CD4-positive, alpha-beta T cell (primary cell): ENCODE results near the gene TFEC. TPM values are rescaled to one million over a fixed set of nuclear protein-coding genes. Genes with fewer than 3 reads are reported as not detected.

Experiments used
- ATAC-seq: fragments of 200-7000 bp; cut with Tn5 transposase; one replicate; pipeline ENCODE4 v1.10.0; 2022; ENCODE audit warnings: mild to moderate bottlenecking; ENCODE audit not compliant: poor library complexity
- CTCF ChIA-PET: fragments of 350-600 bp; sonication (Branson Sonifier 250); formaldehyde crosslinking; loops from one replicate; lab custom pipeline; 2021; ENCODE audit warnings: antibody characterized with exemption, inconsistent platforms; lab: Charles Lee
- POLR2A ChIA-PET: fragments of 350-600 bp; sonication (Branson Sonifier 250); formaldehyde crosslinking; loops from one replicate; lab custom pipeline; 2021; ENCODE audit warnings: antibody characterized with exemption, inconsistent platforms; lab: Charles Lee
- DNase-seq, 14 experiments: peaks; one replicate each; pipeline ENCODE4 v3.0.0-alpha.2; 2013 to 2020; ENCODE audit warnings: mixed read lengths in 2 of 14
- H3K27ac ChIP-seq, 2 donors: one replicate each; pipeline versions ENCODE4 v1.5.1 to v1.7.0; 2013; ENCODE audit warnings: low read length in 2 of 2, low read depth in 1 of 2, mild to moderate bottlenecking in 1 of 2
- H3K27me3 ChIP-seq, 2 experiments: 1 replicate in 1 of 2; 2 replicates in 1 of 2; pipeline versions ENCODE4 v1.6.1 to v1.7.0; 2013; ENCODE audit warnings: low read length in 2 of 2, control low read depth in 1 of 2, mild to moderate bottlenecking in 1 of 2, moderate library complexity in 1 of 2; ENCODE audit not compliant: insufficient read depth in 2 of 2, control insufficient read depth in 1 of 2
- H3K36me3 ChIP-seq: one replicate; pipeline ENCODE4 v1.6.1; 2013; ENCODE audit warnings: low read length, control low read depth; ENCODE audit not compliant: insufficient read depth
- H3K4me1 ChIP-seq: one replicate; pipeline ENCODE4 v1.6.1; 2013; ENCODE audit warnings: low read length, control low read depth; ENCODE audit not compliant: insufficient read depth
- H3K4me3 ChIP-seq: one replicate; pipeline ENCODE4 v1.5.1; 2013; ENCODE audit warnings: mild to moderate bottlenecking, low read length, moderate library complexity
- H3K9me3 ChIP-seq, 2 experiments: 1 replicate in 1 of 2; 2 replicates in 1 of 2; pipeline versions ENCODE4 v1.6.1 to v1.7.0; 2013; ENCODE audit warnings: low read length in 2 of 2, mild to moderate bottlenecking in 2 of 2, control low read depth in 1 of 2, moderate library complexity in 1 of 2; ENCODE audit not compliant: control insufficient read depth in 1 of 2, insufficient read depth in 1 of 2
- H3K27ac Mint-ChIP-seq: one replicate; pipeline ENCODE4 v1.8.0; 2020; ENCODE audit warnings: mixed read lengths
- H3K27me3 Mint-ChIP-seq: one replicate; pipeline ENCODE4 v1.8.0; 2021; ENCODE audit warnings: mixed read lengths
- H3K36me3 Mint-ChIP-seq: one replicate; pipeline ENCODE4 v1.8.0; 2021; ENCODE audit warnings: low read depth, mixed read lengths
- H3K4me1 Mint-ChIP-seq: one replicate; pipeline ENCODE4 v1.8.0; 2021; ENCODE audit warnings: low read depth, mixed read lengths
- H3K4me3 Mint-ChIP-seq: one replicate; pipeline ENCODE4 v1.8.0; 2020; ENCODE audit warnings: mild to moderate bottlenecking, mixed read lengths
- H3K9me3 Mint-ChIP-seq: one replicate; pipeline ENCODE4 v1.8.0; 2020; ENCODE audit warnings: mixed read lengths
- intact Hi-C, 2 experiments: fragments of 100-400 bp; cut with DNase I in 1 of 2; cut with micrococcal nuclease in 1 of 2; formaldehyde crosslinking; loops; one replicate each; pipeline versions ENCODE4 v1.15.1 to v1.9.0; 2023 to 2025; cut with DNase I, micrococcal nuclease
- total RNA-seq, 174 experiments: library from RNA in 2 of 174; stranded (reverse) in 2 of 174; gene quantifications; one replicate each; pipeline ENCODE4 v1.2.3 and lab custom pipeline; 2021 to 2026
- TF ChIP-seq, protein P1 (sequence below): fragments of 200-600 bp; IDR thresholded peaks from one replicate; pipeline ENCODE4 v1.8.0; 2022; ENCODE audit warnings: antibody characterized with exemption, mild to moderate bottlenecking

The TFEC gene
- total RNA-seq, 2 experiments from 2014 or later = not detected

GRCh38 chr7:115997221-115997620, 33.3 kb downstream of the TFEC start:
- H3K27ac Mint-ChIP-seq = no peak overlapping the region
- Histone ChIP-seq H3K4me1 (no peaks in the 10 kb centered on the region), H3K9me3 (no peaks in the 10 kb centered on the region), H3K36me3 (no peaks in the 10 kb centered on the region), H3K4me3 (no peak overlapping the region), H3K27me3 (no peaks in the 10 kb centered on the region), H3K27ac (no peak overlapping the region)
- no peak for DNase-seq
- TF ChIP-seq, protein P1, sequence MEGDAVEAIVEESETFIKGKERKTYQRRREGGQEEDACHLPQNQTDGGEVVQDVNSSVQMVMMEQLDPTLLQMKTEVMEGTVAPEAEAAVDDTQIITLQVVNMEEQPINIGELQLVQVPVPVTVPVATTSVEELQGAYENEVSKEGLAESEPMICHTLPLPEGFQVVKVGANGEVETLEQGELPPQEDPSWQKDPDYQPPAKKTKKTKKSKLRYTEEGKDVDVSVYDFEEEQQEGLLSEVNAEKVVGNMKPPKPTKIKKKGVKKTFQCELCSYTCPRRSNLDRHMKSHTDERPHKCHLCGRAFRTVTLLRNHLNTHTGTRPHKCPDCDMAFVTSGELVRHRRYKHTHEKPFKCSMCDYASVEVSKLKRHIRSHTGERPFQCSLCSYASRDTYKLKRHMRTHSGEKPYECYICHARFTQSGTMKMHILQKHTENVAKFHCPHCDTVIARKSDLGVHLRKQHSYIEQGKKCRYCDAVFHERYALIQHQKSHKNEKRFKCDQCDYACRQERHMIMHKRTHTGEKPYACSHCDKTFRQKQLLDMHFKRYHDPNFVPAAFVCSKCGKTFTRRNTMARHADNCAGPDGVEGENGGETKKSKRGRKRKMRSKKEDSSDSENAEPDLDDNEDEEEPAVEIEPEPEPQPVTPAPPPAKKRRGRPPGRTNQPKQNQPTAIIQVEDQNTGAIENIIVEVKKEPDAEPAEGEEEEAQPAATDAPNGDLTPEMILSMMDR = no peak
- POLR2A ChIA-PET = no interaction called here
- CTCF ChIA-PET = no interaction called here
- H3K9me3 Mint-ChIP-seq = peaks cover 3% of the 10 kb centered on the region
- no peaks in the 10 kb centered on the region for H3K27me3 Mint-ChIP-seq
- intact Hi-C loops = no loop called here
- no peak overlapping the region for H3K4me3 Mint-ChIP-seq
- H3K36me3 Mint-ChIP-seq = no peaks in the 10 kb centered on the region
- no peaks in the 10 kb centered on the region for H3K4me1 Mint-ChIP-seq
- no peak for ATAC-seq

DNA sequence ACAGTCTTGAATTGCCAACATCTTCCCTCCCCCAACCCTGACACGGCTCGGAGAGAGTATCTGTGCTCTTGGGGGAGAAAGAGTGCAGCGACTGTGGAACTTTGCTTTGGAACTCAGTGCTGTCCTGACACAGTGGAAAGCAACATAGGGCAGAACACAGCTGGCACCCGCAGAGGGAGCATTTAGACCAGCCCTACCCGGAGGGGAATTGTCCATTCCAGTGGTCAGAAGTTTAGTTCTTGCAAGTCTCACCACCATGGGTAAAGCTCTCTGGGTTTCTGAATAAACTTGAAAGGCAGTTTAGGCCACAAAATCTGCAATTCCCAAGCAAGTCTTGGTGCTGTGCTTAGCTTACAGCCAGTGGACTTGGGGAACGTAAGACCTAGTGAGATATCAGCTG, 34.9 kb downstream of the TFEC start:
- DNase-seq (no peak), ATAC-seq (no peak)
- Histone ChIP-seq H3K4me3 (no peak overlapping the region), H3K27me3 (no peaks in the 10 kb centered on the region), H3K4me1 (no peaks in the 10 kb centered on the region), H3K9me3 (no peaks in the 10 kb centered on the region), H3K36me3 (no peaks in the 10 kb centered on the region), H3K27ac (no peak overlapping the region)
- no peak overlapping the region for H3K27ac Mint-ChIP-seq
- no peak overlapping the region for H3K4me3 Mint-ChIP-seq
- H3K4me1 Mint-ChIP-seq = no peaks in the 10 kb centered on the region
- no peaks in the 10 kb centered on the region for H3K36me3 Mint-ChIP-seq
- H3K9me3 Mint-ChIP-seq = peaks cover 3% of the 10 kb centered on the region
- TF ChIP-seq, protein P1 = no peak
- POLR2A ChIA-PET = no interaction called here
- H3K27me3 Mint-ChIP-seq = no peaks in the 10 kb centered on the region
- intact Hi-C loops = no loop called here
- CTCF ChIA-PET = no interaction called here

GRCh38 chr7:115988401-115988800, 42.2 kb downstream of the TFEC start:
- ChIA-PET CTCF (no interaction called here), POLR2A (no interaction called here)
- Histone ChIP-seq H3K27me3 (no peaks in the 10 kb centered on the region), H3K27ac (no peak overlapping the region), H3K36me3 (no peaks in the 10 kb centered on the region), H3K9me3 (no peaks in the 10 kb centered on the region), H3K4me3 (no peak overlapping the region), H3K4me1 (no peaks in the 10 kb centered on the region)
- intact Hi-C loops = no loop called here
- TF ChIP-seq, protein P1 = no peak
- DNase-seq = no peak
- no peak overlapping the region for H3K27ac Mint-ChIP-seq
- ATAC-seq = no peak
- H3K27me3 Mint-ChIP-seq = no peaks in the 10 kb centered on the region
- H3K4me1 Mint-ChIP-seq = no peaks in the 10 kb centered on the region
- no peaks in the 10 kb centered on the region for H3K36me3 Mint-ChIP-seq
- no peak overlapping the region for H3K4me3 Mint-ChIP-seq
- no peaks in the 10 kb centered on the region for H3K9me3 Mint-ChIP-seq
